ENCODE results near the gene DPM3. TPM values are rescaled to one million over a fixed set of nuclear protein-coding genes. Genes with fewer than 3 reads are reported as not detected.

The DPM3 gene
- total and polyA plus RNA-seq, 2 of the 13 experiments (the other 11 are each of a cell fraction or from before 2014, with no cell fraction given) = 23.2 to 53.4 TPM

- CTCF ChIA-PET (ENCODE audit: low intra/inter-chr PET ratio, low total read pairs) = interaction anchor here (4.7 to 6.6 kb wide), 2 partner anchors 44 to 76 kb away, joined by 18 to 165 read pairs; partner anchors contain the start of gene SLC50A1
- peak overlapping the region in 2 of 3 experiments; percentile 9 to 54; a peak in 2 of 6 replicates for H3K4me3 ChIP-seq (replicated peaks in 1 of 3; ENCODE audit: insufficient read depth in 1 of 3, low read depth in 2 of 3, low read length in 3 of 3)
- TF ChIP-seq POLR2A (IDR thresholded peaks at IDR 0.05; ENCODE audit: insufficient read depth in 1 of 2, low read depth in 2 of 2, low read length in 2 of 2) (no peak), CAMTA2 (CRISPR knock-in tag; IDR thresholded peaks at IDR 0.05; ENCODE audit: borderline replicate concordance) (no peak), GFI1 (CRISPR knock-in tag; IDR thresholded peaks at IDR 0.05; ENCODE audit: borderline replicate concordance) (peak; percentile 98), EHMT2 (IDR thresholded peaks at IDR 0.05; ENCODE audit: borderline replicate concordance, low read depth, low read length) (no peak), NFE2L1 (CRISPR knock-in tag; IDR thresholded peaks at IDR 0.05; ENCODE audit: borderline replicate concordance) (no peak), NONO (IDR thresholded peaks at IDR 0.05) (no peak), NONO (CRISPR knock-in tag; conservative IDR thresholded peaks at IDR 0.05) (peak; percentile 78; the same call in 1 of the 2 replicates), ZNF367 (CRISPR knock-in tag; IDR thresholded peaks at IDR 0.05; ENCODE audit: borderline replicate concordance) (no peak), BRCA1 (CRISPR knock-in tag; IDR thresholded peaks at IDR 0.05) (no peak), ZNF75D (CRISPR knock-in tag; IDR thresholded peaks at IDR 0.05; ENCODE audit: borderline replicate concordance) (no peak), KDM4B (CRISPR knock-in tag; IDR thresholded peaks at IDR 0.05) (peak; percentile 53; the same call in 1 of the 2 replicates), NR1H2 (CRISPR knock-in tag; IDR thresholded peaks at IDR 0.05; ENCODE audit: borderline replicate concordance, low read depth) (peak; percentile 54; the same call in 1 of the 2 replicates), ZNF430 (CRISPR knock-in tag; IDR thresholded peaks at IDR 0.05) (peak; percentile 92), NFIC (IDR thresholded peaks at IDR 0.05; ENCODE audit: low read length) (no peak), KAT7 (CRISPR knock-in tag; IDR thresholded peaks at IDR 0.05; ENCODE audit: borderline replicate concordance) (peak; percentile 87; the same call in 1 of the 2 replicates), ZNF616 (CRISPR knock-in tag; IDR thresholded peaks at IDR 0.05; ENCODE audit: low read depth) (no peak), ZNF792 (CRISPR knock-in tag; IDR thresholded peaks at IDR 0.05) (peak; percentile 72; the same call in 1 of the 2 replicates), NFKBIZ (CRISPR knock-in tag; IDR thresholded peaks at IDR 0.05) (0 out of 2 replicates have a peak, but pooled peaks have one; percentile 84), SMARCE1 (IDR thresholded peaks at IDR 0.05; ENCODE audit: borderline replicate concordance) (no peak), BCL6 (CRISPR knock-in tag; IDR thresholded peaks at IDR 0.05) (peak; percentile 62), MXI1 (IDR thresholded peaks at IDR 0.05; ENCODE audit: borderline replicate concordance, low read depth, low read length) (peak; percentile 98; the same call in 2 of the 3 replicates), ZBTB42 (CRISPR knock-in tag; IDR thresholded peaks at IDR 0.05) (peak; percentile 63; the same call in 1 of the 2 replicates), MED8 (CRISPR knock-in tag; IDR thresholded peaks at IDR 0.05; ENCODE audit: insufficient replicate concordance) (no peak), GATAD2A (CRISPR knock-in tag; IDR thresholded peaks at IDR 0.05) (peak; percentile 91)
- TF ChIP-seq, protein P1, sequence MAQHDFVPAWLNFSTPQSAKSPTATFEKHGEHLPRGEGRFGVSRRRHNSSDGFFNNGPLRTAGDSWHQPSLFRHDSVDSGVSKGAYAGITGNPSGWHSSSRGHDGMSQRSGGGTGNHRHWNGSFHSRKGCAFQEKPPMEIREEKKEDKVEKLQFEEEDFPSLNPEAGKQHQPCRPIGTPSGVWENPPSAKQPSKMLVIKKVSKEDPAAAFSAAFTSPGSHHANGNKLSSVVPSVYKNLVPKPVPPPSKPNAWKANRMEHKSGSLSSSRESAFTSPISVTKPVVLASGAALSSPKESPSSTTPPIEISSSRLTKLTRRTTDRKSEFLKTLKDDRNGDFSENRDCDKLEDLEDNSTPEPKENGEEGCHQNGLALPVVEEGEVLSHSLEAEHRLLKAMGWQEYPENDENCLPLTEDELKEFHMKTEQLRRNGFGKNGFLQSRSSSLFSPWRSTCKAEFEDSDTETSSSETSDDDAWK (CRISPR knock-in tag; IDR thresholded peaks at IDR 0.05) = no peak
Measured at GRCh38 chr1:155091071-155092051, 49.0 kb downstream of the DPM3 start.

More at GRCh38 chr1:155091071-155092051, 49.0 kb downstream of the DPM3 start:
- peak overlapping the region; percentile 52 for H3K27ac ChIP-seq (ENCODE audit: extremely low read length, insufficient read depth, low read length)
- DNase-seq (ENCODE audit: low spot score) (peak; percentile 78), FAIRE-seq (peak; percentile 68), ATAC-seq (peak; percentile 79)
- no peaks in the 10 kb centered on the region for H4K20me1 ChIP-seq (ENCODE audit: insufficient read depth, low read length)
- H3K9ac ChIP-seq (ENCODE audit: insufficient read depth, low read depth, low read length) = peak overlapping the region; percentile 30; the same call in 1 of the 2 replicates
- intact Hi-C loops (cut with micrococcal nuclease; ENCODE audit: unreplicated experiment) = loop anchor here (5.0 kb wide), 1 partner anchor 36 kb away; the partner anchor contains the start of gene EFNA1
- no peaks in the 10 kb centered on the region for H3K79me2 ChIP-seq (ENCODE audit: insufficient read depth, low read length)
- H3K36me3 ChIP-seq (replicated peaks in 1 of 2; ENCODE audit: control insufficient read depth in 1 of 2, insufficient read depth in 2 of 2, low read length in 2 of 2) = no peaks in the 10 kb centered on the region
- BruUV-seq (replicated peaks) = no TSS peak
- 13% methylated on average over 23 of the region's 29 CpGs for WGBS (ENCODE audit: low lambda C conversion rate)
- in situ Hi-C loops (cut with HindIII; ENCODE audit: extremely low pct_ligation_motif_present, low pct_unique_long_range_greater_than_20kb) = loop anchor here (5.0 kb wide), 2 partner anchors 36 to 76 kb away; partner anchors contain the start of gene EFNA1
- peaks cover 77% of the 10 kb centered on the region for H3K4me1 ChIP-seq (ENCODE audit: insufficient read depth, low read length)
- peak overlapping the region; percentile 75 for H3K4me2 ChIP-seq (ENCODE audit: low read depth, low read length)
- no peaks in the 10 kb centered on the region for H3K9me3 ChIP-seq (ENCODE audit: low read length)
- POLR2A ChIA-PET = interaction anchor here (0.6 to 2.2 kb wide), 15 partner anchors 9 to 121 kb away, joined by 3 to 75 read pairs (median 4); partner anchors contain the start of genes ADAM15, EFNA1, KRTCAP2 and SHC1
- peaks cover 0 to 2% of the 10 kb centered on the region in 2 experiments; a peak in 1 of 5 replicates for H3K27me3 ChIP-seq (ENCODE audit: control insufficient read depth in 1 of 2, insufficient read depth in 2 of 2, low read length in 2 of 2)
- no peak overlapping the region for H2AFZ ChIP-seq (ENCODE audit: low read length)
